T-helper 1 cell treated with Interleukin-12 subunit alpha and Interleukin-12 subunit beta and Interleukin-4 antibody, amounts not matched to agents 30 μg/mL and 1 μg/mL, for 36 hours (primary cell): Measurements from ENCODE around the gene SHC4.
"Not testable (repeated sequence)": the region's sequence is repeated elsewhere in the genome, so short reads cannot be mapped to it uniquely, and the experiment has no call there.

Source experiments
- H3K27ac Mint-ChIP-seq: one replicate; pipeline ENCODE4 v1.8.0; 2021; ENCODE audit warnings: mild to moderate bottlenecking, mixed read lengths
- H3K27me3 Mint-ChIP-seq: one replicate; pipeline ENCODE4 v1.8.0; 2021; ENCODE audit warnings: low read depth, mixed read lengths
- H3K36me3 Mint-ChIP-seq: one replicate; pipeline ENCODE4 v1.8.0; 2021; ENCODE audit warnings: low read depth, mixed read lengths
- H3K4me1 Mint-ChIP-seq: one replicate; pipeline ENCODE4 v1.8.0; 2021; ENCODE audit warnings: low read depth, mixed read lengths
- H3K4me3 Mint-ChIP-seq: one replicate; pipeline ENCODE4 v1.8.0; 2021; ENCODE audit warnings: mild to moderate bottlenecking, moderate library complexity, mixed read lengths
- H3K9me3 Mint-ChIP-seq: one replicate; pipeline ENCODE4 v1.8.0; 2021; ENCODE audit warnings: mixed read lengths

SHC4 gene

GRCh38 chr15:48869966-48870365 is 93.8 kb downstream of the SHC4 start:
- H3K36me3 Mint-ChIP-seq = no peaks in the 10 kb centered on the region
- no peaks in the 10 kb centered on the region for H3K4me1 Mint-ChIP-seq
- peaks cover 10% of the 10 kb centered on the region for H3K27me3 Mint-ChIP-seq
- no peak overlapping the region for H3K27ac Mint-ChIP-seq
- H3K9me3 Mint-ChIP-seq = no peaks in the 10 kb centered on the region
- H3K4me3 Mint-ChIP-seq = no peak overlapping the region

- Mint-ChIP-seq H3K27ac (no peak overlapping the region), H3K4me3 (no peak overlapping the region), H3K27me3 (peaks cover 10% of the 10 kb centered on the region), H3K4me1 (no peaks in the 10 kb centered on the region), H3K9me3 (no peaks in the 10 kb centered on the region), H3K36me3 (no peaks in the 10 kb centered on the region)
Measured at GRCh38 chr15:48868536-48868935, 95.2 kb downstream of the SHC4 start.

- H3K27ac Mint-ChIP-seq = no peak overlapping the region
- H3K4me3 Mint-ChIP-seq = no peak overlapping the region
- no peaks in the 10 kb centered on the region for H3K36me3 Mint-ChIP-seq
- H3K9me3 Mint-ChIP-seq = no peaks in the 10 kb centered on the region
- no peaks in the 10 kb centered on the region for H3K4me1 Mint-ChIP-seq
- peaks cover 10% of the 10 kb centered on the region for H3K27me3 Mint-ChIP-seq
Measured at GRCh38 chr15:48868023-48868422, 95.7 kb downstream of the SHC4 start.

GRCh38 chr15:48866141-48866563 is 97.6 kb downstream of the SHC4 start:
- Mint-ChIP-seq H3K4me1 (peaks cover 9% of the 10 kb centered on the region), H3K36me3 (no peaks in the 10 kb centered on the region), H3K4me3 (no peak overlapping the region), H3K27ac (no peak overlapping the region), H3K27me3 (no peaks in the 10 kb centered on the region), H3K9me3 (no peaks in the 10 kb centered on the region)

- Mint-ChIP-seq H3K9me3 (no peaks in the 10 kb centered on the region), H3K27ac (no peak overlapping the region), H3K36me3 (no peaks in the 10 kb centered on the region), H3K4me1 (peaks cover 9% of the 10 kb centered on the region), H3K4me3 (no peak overlapping the region), H3K27me3 (no peaks in the 10 kb centered on the region)
Measured at GRCh38 chr15:48865370-48866079, 98.2 kb downstream of the SHC4 start.

GRCh38 chr15:48862705-48863104 is 101.0 kb downstream of the SHC4 start:
- peak overlapping the region; percentile 38 for H3K27ac Mint-ChIP-seq
- peaks cover 13% of the 10 kb centered on the region for H3K4me1 Mint-ChIP-seq
- H3K9me3 Mint-ChIP-seq = no peaks in the 10 kb centered on the region
- H3K27me3 Mint-ChIP-seq = no peaks in the 10 kb centered on the region
- no peak overlapping the region for H3K4me3 Mint-ChIP-seq
- no peaks in the 10 kb centered on the region for H3K36me3 Mint-ChIP-seq

GRCh38 chr15:48861813-48862431 is 101.8 kb downstream of the SHC4 start:
- Mint-ChIP-seq H3K9me3 (no peaks in the 10 kb centered on the region), H3K4me1 (peaks cover 13% of the 10 kb centered on the region), H3K27me3 (no peaks in the 10 kb centered on the region), H3K36me3 (no peaks in the 10 kb centered on the region), H3K27ac (no peak overlapping the region), H3K4me3 (no peak overlapping the region)

GRCh38 chr15:48859426-48859825 is 104.3 kb downstream of the SHC4 start:
- Mint-ChIP-seq H3K27ac (no peak overlapping the region), H3K4me1 (peaks cover 13% of the 10 kb centered on the region), H3K27me3 (peaks cover 5% of the 10 kb centered on the region), H3K9me3 (no peaks in the 10 kb centered on the region), H3K4me3 (no peak overlapping the region), H3K36me3 (no peaks in the 10 kb centered on the region)

GRCh38 chr15:48858401-48858800 is 105.3 kb downstream of the SHC4 start:
- H3K4me3 Mint-ChIP-seq = no peak overlapping the region
- H3K27ac Mint-ChIP-seq = no peak overlapping the region
- H3K4me1 Mint-ChIP-seq = peaks cover 13% of the 10 kb centered on the region
- H3K9me3 Mint-ChIP-seq = no peaks in the 10 kb centered on the region
- peaks cover 5% of the 10 kb centered on the region for H3K27me3 Mint-ChIP-seq
- no peaks in the 10 kb centered on the region for H3K36me3 Mint-ChIP-seq

- no peak overlapping the region for H3K27ac Mint-ChIP-seq
- no peak overlapping the region for H3K4me3 Mint-ChIP-seq
- peaks cover 5% of the 10 kb centered on the region for H3K4me1 Mint-ChIP-seq
- no peaks in the 10 kb centered on the region for H3K9me3 Mint-ChIP-seq
- peaks cover 5% of the 10 kb centered on the region for H3K27me3 Mint-ChIP-seq
- no peaks in the 10 kb centered on the region for H3K36me3 Mint-ChIP-seq
Measured at GRCh38 chr15:48856942-48857341, 106.8 kb downstream of the SHC4 start.

- H3K9me3 Mint-ChIP-seq = no peaks in the 10 kb centered on the region
- no peaks in the 10 kb centered on the region for H3K36me3 Mint-ChIP-seq
- peaks cover 6% of the 10 kb centered on the region for H3K27me3 Mint-ChIP-seq
- H3K27ac Mint-ChIP-seq = no peak overlapping the region
- no peak overlapping the region for H3K4me3 Mint-ChIP-seq
- H3K4me1 Mint-ChIP-seq = peaks cover 3% of the 10 kb centered on the region
Measured at GRCh38 chr15:48855501-48856440, 107.9 kb downstream of the SHC4 start.

GRCh38 chr15:48854434-48854833 is 109.3 kb downstream of the SHC4 start:
- not testable (repeated sequence) for H3K9me3 Mint-ChIP-seq, H3K27ac Mint-ChIP-seq, H3K4me1 Mint-ChIP-seq, H3K4me3 Mint-ChIP-seq, H3K27me3 Mint-ChIP-seq, H3K36me3 Mint-ChIP-seq

- Mint-ChIP-seq H3K9me3 (no peaks in the 10 kb centered on the region), H3K27ac (no peak overlapping the region), H3K27me3 (peaks cover 13% of the 10 kb centered on the region), H3K4me3 (no peak overlapping the region), H3K4me1 (no peaks in the 10 kb centered on the region), H3K36me3 (no peaks in the 10 kb centered on the region)
Measured at GRCh38 chr15:48851956-48852355, 111.8 kb downstream of the SHC4 start.

GRCh38 chr15:48850648-48851047 is 113.1 kb downstream of the SHC4 start:
- H3K36me3 Mint-ChIP-seq = no peaks in the 10 kb centered on the region
- no peaks in the 10 kb centered on the region for H3K4me1 Mint-ChIP-seq
- H3K4me3 Mint-ChIP-seq = no peak overlapping the region
- peaks cover 13% of the 10 kb centered on the region for H3K27me3 Mint-ChIP-seq
- no peak overlapping the region for H3K27ac Mint-ChIP-seq
- no peaks in the 10 kb centered on the region for H3K9me3 Mint-ChIP-seq

- H3K4me1 Mint-ChIP-seq = no peaks in the 10 kb centered on the region
- H3K27ac Mint-ChIP-seq = no peak overlapping the region
- peaks cover 4% of the 10 kb centered on the region for H3K27me3 Mint-ChIP-seq
- H3K36me3 Mint-ChIP-seq = no peaks in the 10 kb centered on the region
- no peak overlapping the region for H3K4me3 Mint-ChIP-seq
- H3K9me3 Mint-ChIP-seq = no peaks in the 10 kb centered on the region
Measured at GRCh38 chr15:48845123-48845522, 118.6 kb downstream of the SHC4 start.
